ENCODE results near the gene SETD6. TPM values are rescaled to one million over a fixed set of nuclear protein-coding genes. Genes with fewer than 3 reads are reported as not detected.

Gene SETD6
- total and polyA plus RNA-seq, 2 experiments from 2014 or later: 39.7 to 54.0 TPM

DNA sequence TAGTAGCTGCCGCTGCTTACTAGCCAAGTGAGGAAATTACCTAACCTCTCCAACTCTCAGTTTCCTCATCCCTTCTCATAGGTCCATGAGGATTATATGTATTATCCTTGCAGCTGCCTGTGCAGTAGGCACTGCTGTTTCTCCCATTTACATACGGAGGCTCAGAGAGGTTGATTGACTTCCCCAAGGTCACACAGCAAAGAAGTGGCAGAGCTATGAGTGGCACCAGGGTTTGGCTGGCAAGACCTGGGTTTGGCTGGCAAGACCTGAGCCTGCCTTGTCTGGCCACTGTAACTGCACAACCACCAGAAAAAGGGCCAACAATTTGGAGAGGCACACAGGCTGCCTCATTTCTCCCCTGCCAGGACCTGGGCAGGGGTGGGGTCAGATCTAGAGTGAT is 17.8 kb upstream of the SETD6 start (continued):
- TF ChIP-seq ETS1 (IDR thresholded peaks at IDR 0.05): no peak
- no peak for TF ChIP-seq REST (IDR thresholded peaks at IDR 0.05; ENCODE audit: unreplicated experiment)
- no peak for TF ChIP-seq EZH2 (IDR thresholded peaks at IDR 0.05; ENCODE audit: low read depth, unreplicated experiment)
- no peak for TF ChIP-seq STAT1 (IDR thresholded peaks at IDR 0.05; ENCODE audit: unreplicated experiment)
- no peak for TF ChIP-seq ZNF331 (CRISPR knock-in tag; IDR thresholded peaks at IDR 0.05; ENCODE audit: low read depth)
- TF ChIP-seq CREB1 (CRISPR knock-in tag; IDR thresholded peaks at IDR 0.05; ENCODE audit: low read depth): no peak

DNA sequence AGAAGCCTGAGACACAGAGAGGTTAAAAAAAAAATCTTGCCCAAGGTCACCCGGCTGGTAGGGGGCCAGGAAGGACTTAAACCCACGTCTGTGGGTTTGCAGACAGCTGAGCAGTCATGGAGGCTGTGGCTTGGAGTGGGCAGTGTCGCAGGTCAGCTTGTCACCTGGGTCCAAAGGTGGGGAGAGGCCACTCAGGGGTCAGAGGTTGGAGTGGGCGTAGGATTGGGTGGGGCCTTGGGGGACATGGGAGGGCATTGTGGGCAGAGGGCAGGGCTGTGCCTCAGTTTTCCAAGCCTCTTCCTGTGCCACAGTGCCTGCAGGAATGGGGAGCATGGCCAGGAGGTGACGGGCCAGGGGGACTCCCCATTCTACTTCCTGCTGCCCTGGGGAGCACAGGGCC is 17.4 kb upstream of the SETD6 start:
- ATAC-seq: no peak
- no peaks in the 10 kb centered on the region for H3K27me3 ChIP-seq (ENCODE audit: insufficient read depth)
- no peak overlapping the region for H2AFZ ChIP-seq
- no peak overlapping the region for H3K4me2 ChIP-seq
- H3K27ac Mint-ChIP-seq: no peak overlapping the region
- no peaks in the 10 kb centered on the region for H3K36me3 ChIP-seq (ENCODE audit: insufficient read depth)
- no peaks in the 10 kb centered on the region for H3F3A ChIP-seq (replicated peaks; ENCODE audit: low read depth)
- peaks cover 27% of the 10 kb centered on the region for H3K4me1 Mint-ChIP-seq
- H3K36me3 Mint-ChIP-seq (ENCODE audit: low read depth): no peaks in the 10 kb centered on the region
- no peaks in the 10 kb centered on the region for H3K79me2 ChIP-seq (replicated peaks; ENCODE audit: insufficient read depth)
- DNase-seq (ENCODE audit: low spot score): no peak
- H3K4me1 ChIP-seq (ENCODE audit: insufficient read depth): peaks cover 4% of the 10 kb centered on the region; the same call in 1 of the 2 replicates
- H3K4me3 Mint-ChIP-seq: no peak overlapping the region
- H3K27ac ChIP-seq (ENCODE audit: low read depth): no peak overlapping the region
- peaks cover 36% of the 10 kb centered on the region for H3K27me3 Mint-ChIP-seq (ENCODE audit: insufficient read depth, low read depth, poor library complexity)
- no peaks in the 10 kb centered on the region for H3K9me2 ChIP-seq (ENCODE audit: insufficient read depth)
- no peak overlapping the region for H3K4me3 ChIP-seq
- no peaks in the 10 kb centered on the region; the same call in 2 of the 3 replicates for H3K9me3 Mint-ChIP-seq
- peaks cover 4% of the 10 kb centered on the region; the same call in 1 of the 2 replicates for H4K20me1 ChIP-seq (replicated peaks; ENCODE audit: insufficient read depth)
- TF ChIP-seq EZH2phosphoT487 (IDR thresholded peaks at IDR 0.05; ENCODE audit: unreplicated experiment) (no peak), CREB1 (CRISPR knock-in tag; IDR thresholded peaks at IDR 0.05; ENCODE audit: low read depth) (no peak), ZNF331 (CRISPR knock-in tag; IDR thresholded peaks at IDR 0.05; ENCODE audit: low read depth) (no peak), EZH2 (IDR thresholded peaks at IDR 0.05; ENCODE audit: low read depth, unreplicated experiment) (no peak), ZNF114 (CRISPR knock-in tag; IDR thresholded peaks at IDR 0.05) (no peak), STAT1 (IDR thresholded peaks at IDR 0.05; ENCODE audit: unreplicated experiment) (no peak), ETS1 (IDR thresholded peaks at IDR 0.05) (no peak), NANOG (IDR thresholded peaks at IDR 0.05; ENCODE audit: borderline replicate concordance) (no peak), CTCF (conservative IDR thresholded peaks at IDR 0.05; ENCODE audit: low read depth in 2 of 2) (no peak), JUNB (IDR thresholded peaks at IDR 0.05; ENCODE audit: unreplicated experiment) (no peak), REST (IDR thresholded peaks at IDR 0.05; ENCODE audit: unreplicated experiment) (no peak), POLR2AphosphoS5 (IDR thresholded peaks at IDR 0.05; ENCODE audit: low read depth) (no peak)

Measured in GM23338 (cell line).